ENCODE data around the gene CD27.

GRCh38 chr12:6440391-6440790, 4.4 kb upstream of the CD27 start:
- TF ChIP-seq GATA2 (IDR thresholded peaks at IDR 0.05; ENCODE audit: low read depth, low read length) (no peak), GATA3 (IDR thresholded peaks at IDR 0.05; ENCODE audit: low read depth, low read length) (no peak)
